OCI-M2 (cell line): ENCODE measurements around the gene ZDHHC5.
A peak's percentile ranks its signal among the peaks of the same experiment; 100 is the strongest.

Experiments
- DNase-seq: peaks from one replicate; lab custom pipeline; 2025; ENCODE audit not compliant: unreplicated experiment; lab: John Stamatoyannopoulos, UW

Gene ZDHHC5

DNA sequence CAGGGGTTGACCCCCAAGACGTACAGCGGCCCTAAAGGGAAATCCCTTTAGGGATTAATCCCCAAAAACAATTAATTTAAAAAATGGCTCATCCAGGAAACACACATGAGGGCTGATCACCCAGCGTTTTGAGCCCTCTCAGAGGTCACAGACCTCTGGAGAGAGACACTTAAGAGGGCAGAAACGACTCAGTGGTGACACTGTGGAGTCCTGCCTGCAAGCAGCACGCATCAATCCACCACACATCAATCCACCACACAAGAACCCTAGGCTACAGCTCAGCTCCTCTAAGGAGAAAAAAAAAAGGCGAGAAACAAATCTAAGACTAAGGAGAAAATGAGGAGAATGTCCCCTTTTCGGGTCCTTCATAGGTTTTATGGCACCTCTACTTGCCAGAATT is 60.9 kb downstream of the ZDHHC5 start:
- no peak for DNase-seq

DNA sequence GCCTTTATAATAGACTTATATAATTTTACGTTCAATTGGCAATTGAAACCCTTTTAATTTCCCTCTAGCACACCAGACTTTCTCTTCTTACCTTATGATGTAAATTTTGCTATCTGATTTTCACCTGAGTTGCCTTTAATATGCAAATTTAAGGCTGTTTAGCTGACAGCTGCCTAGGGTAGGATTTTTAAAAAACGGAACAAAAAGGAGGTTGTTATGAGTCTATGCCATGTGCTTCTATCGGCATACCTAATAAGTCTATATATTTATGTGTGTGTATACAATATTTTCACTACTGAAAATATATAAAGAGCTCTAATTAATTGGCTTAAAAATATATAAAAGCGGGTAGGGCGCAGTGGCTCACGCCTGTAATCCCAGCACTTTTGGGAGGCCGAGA is 61.6 kb downstream of the ZDHHC5 start:
- DNase-seq: no peak

DNA sequence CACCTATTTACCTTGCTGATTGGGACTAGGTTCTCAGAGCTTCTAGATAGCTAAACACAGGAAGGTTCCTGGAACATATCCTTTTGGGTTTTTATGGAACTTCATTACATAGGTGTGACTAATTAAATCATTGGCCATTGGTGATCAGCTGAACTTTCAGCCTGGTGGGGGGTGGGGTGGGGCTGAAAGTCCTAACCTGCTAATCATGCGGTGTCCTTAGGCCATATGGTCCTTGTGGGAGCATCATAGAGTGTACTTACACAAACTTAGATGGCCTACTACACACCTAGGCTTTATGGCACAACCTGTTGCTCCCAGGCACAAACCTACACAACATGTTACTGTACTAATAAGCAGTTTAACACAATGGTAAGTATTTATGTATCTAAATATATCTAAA is 64.7 kb downstream of the ZDHHC5 start:
- DNase-seq: no peak

DNA sequence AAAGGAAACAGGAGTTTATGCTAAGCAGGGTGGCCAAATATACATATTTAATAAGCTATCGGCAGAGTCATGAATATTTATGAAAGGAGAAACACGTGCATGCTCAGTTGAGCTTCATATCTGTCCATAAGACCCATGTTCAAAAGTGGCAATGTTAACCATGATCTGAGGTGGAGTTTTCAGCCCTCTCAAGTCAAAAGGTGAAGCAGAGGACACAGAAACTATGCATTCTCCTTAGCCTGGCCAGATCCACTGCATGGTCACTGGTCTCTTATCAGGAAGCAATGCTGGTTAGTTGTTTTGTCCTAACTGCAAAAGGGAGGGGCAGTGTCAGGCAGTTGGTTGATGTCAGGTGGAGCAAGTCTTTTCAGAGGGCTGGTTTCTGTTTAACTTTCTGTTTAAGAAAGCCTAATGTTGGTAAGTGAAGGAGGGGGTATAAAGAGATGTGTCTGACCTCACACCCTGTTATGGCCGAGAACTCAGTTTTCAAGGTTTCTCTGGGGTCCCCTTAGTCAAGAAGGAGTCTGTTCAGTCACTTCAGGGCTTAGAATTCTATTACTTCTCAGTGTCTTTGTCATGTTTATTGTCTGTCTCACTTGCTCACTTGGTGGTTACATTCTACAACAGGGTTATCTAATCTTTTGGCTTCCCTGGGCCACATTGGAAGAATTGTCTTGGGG is 67.8 kb downstream of the ZDHHC5 start:
- no peak for DNase-seq

- peak; percentile 76 for DNase-seq
Measured at GRCh38 chr11:57741132-57742086, 73.5 kb downstream of the ZDHHC5 start, which contains the start of gene SELENOH. Gene SELENOH, plus strand, starts transcription at chr11:57741491. Its CDS starts 105 bp downstream, at chr11:57741596.

DNA sequence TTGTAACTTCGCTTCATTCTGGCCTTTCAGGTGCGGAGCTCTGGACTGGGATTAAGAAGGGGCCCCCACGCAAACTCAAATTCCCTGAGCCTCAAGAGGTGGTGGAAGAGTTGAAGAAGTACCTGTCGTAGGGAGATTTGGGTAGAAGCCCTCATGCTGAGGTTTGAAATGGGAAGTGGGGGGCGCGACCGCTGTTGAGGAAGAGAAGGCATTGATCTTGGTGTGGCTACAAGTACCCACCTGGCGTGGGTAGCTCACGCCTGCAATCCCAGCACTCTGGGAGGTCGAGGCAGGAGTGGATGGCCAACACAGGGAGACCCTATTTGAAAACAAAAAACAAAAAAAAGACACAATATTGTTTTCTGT is 74.2 kb downstream of the ZDHHC5 start:
- no peak for DNase-seq

DNA sequence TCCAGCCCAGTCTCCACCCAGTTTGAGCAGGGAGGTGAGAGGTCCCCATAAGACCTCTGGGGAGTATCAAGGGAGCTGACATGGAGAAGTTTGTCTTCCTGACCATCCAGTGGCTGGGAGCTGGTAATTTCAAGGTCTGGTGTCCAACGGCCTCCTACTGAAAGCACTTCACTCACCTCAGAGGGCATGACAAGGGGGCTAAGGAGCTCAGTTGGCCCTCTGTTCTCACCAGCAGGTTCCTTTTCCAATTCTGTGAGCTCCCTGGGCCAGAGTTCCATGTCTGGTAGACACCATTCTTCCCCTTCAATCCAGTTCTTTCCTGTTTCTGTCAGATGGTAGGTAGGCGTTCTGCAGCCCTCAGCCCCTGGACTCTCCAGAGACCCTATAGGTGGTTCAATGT is 76.4 kb downstream of the ZDHHC5 start:
- DNase-seq: no peak

DNA sequence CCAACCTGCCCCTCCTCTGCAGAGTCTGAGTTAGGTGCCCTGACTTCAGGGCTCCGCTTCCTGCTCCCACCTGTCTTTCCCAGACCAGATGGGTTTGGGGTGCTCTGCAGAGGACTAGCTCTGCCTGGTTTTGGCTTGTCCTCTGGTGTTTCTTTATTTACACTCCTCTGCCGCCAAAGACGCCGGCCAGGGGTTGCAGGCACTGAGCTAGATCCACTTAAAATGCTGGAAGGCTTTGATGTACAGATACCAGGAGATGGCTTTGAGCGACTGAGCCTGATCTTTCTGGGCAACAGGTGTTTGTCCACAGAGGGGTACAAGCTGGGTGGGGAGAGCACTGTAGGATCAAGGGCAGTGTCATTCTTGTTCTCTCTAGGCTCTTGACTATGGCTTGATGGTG is 77.3 kb downstream of the ZDHHC5 start:
- DNase-seq: no peak

- DNase-seq: no peak
Measured at GRCh38 chr11:57746920-57747319, 79.0 kb downstream of the ZDHHC5 start.
